Measurements from ENCODE around the gene SATB2.

Gene SATB2

GRCh38 chr2:199279146-199279545, 178.6 kb downstream of the SATB2 start:
- in situ Hi-C loops (cut with HindIII; ENCODE audit: low sequenced_read_pairs), result no loop called here

GRCh38 chr2:199278099-199278498, 179.6 kb downstream of the SATB2 start:
- H3K4me3 ChIP-seq (ENCODE audit: low read depth, low read length), result no peak overlapping the region
- TF ChIP-seq CTCF (IDR thresholded peaks at IDR 0.05; ENCODE audit: low read depth, low read length, missing control alignments), result no peak
- in situ Hi-C loops (cut with HindIII; ENCODE audit: low sequenced_read_pairs), result no loop called here
- peak; percentile 97 for DNase-seq (ENCODE audit: low read depth)

More at GRCh38 chr2:199279146-199279545, 178.6 kb downstream of the SATB2 start:
- no peak overlapping the region for H3K4me3 ChIP-seq (ENCODE audit: low read depth, low read length)
- no peak for TF ChIP-seq CTCF (IDR thresholded peaks at IDR 0.05; ENCODE audit: low read depth, low read length, missing control alignments)
- DNase-seq (ENCODE audit: low read depth), result no peak

- no peak for TF ChIP-seq CTCF (IDR thresholded peaks at IDR 0.05; ENCODE audit: low read depth, low read length, missing control alignments)
- H3K4me3 ChIP-seq (ENCODE audit: low read depth, low read length), result no peak overlapping the region
- in situ Hi-C loops (cut with HindIII; ENCODE audit: low sequenced_read_pairs), result no loop called here
- DNase-seq (ENCODE audit: low read depth), result peak; percentile 49
These were observed 184.7 kb downstream of the SATB2 start for GRCh38 chr2:199273042-199273511.

GRCh38 chr2:199261936-199262335, 195.8 kb downstream of the SATB2 start:
- in situ Hi-C loops (cut with HindIII; ENCODE audit: low sequenced_read_pairs), result no loop called here
- no peak for TF ChIP-seq CTCF (IDR thresholded peaks at IDR 0.05; ENCODE audit: low read depth, low read length, missing control alignments)
- DNase-seq (ENCODE audit: low read depth), result peak; percentile 13
- no peak overlapping the region for H3K4me3 ChIP-seq (ENCODE audit: low read depth, low read length)

GRCh38 chr2:199261239-199261638, 196.5 kb downstream of the SATB2 start:
- no peak for TF ChIP-seq CTCF (IDR thresholded peaks at IDR 0.05; ENCODE audit: low read depth, low read length, missing control alignments)
- H3K4me3 ChIP-seq (ENCODE audit: low read depth, low read length), result no peak overlapping the region
- in situ Hi-C loops (cut with HindIII; ENCODE audit: low sequenced_read_pairs), result no loop called here
- DNase-seq (ENCODE audit: low read depth), result peak; percentile 95

GRCh38 chr2:199259671-199260070, 198.1 kb downstream of the SATB2 start:
- DNase-seq (ENCODE audit: low read depth), result no peak
- in situ Hi-C loops (cut with HindIII; ENCODE audit: low sequenced_read_pairs), result no loop called here
- H3K4me3 ChIP-seq (ENCODE audit: low read depth, low read length), result no peak overlapping the region
- no peak for TF ChIP-seq CTCF (IDR thresholded peaks at IDR 0.05; ENCODE audit: low read depth, low read length, missing control alignments)

- H3K4me3 ChIP-seq (ENCODE audit: low read depth, low read length), result no peak overlapping the region
- TF ChIP-seq CTCF (IDR thresholded peaks at IDR 0.05; ENCODE audit: low read depth, low read length, missing control alignments), result peak; percentile 59
- DNase-seq (ENCODE audit: low read depth), result no peak
- in situ Hi-C loops (cut with HindIII; ENCODE audit: low sequenced_read_pairs), result no loop called here
These were observed 199.4 kb downstream of the SATB2 start for GRCh38 chr2:199258291-199258690.
